Keratinocyte (primary cell): ENCODE results near the gene GNPTAB. TPM values are rescaled to one million over a fixed set of nuclear protein-coding genes. Genes with fewer than 3 reads are reported as not detected.

ENCODE experiments used
- DNase-seq: peaks from one replicate; pipeline ENCODE4 v3.0.0-alpha.2; 2011; ENCODE audit warnings: low read depth, missing footprints, low spot score
- FAIRE-seq: peaks from 2 replicates; lab custom pipeline; 2011; peaks lifted over from hg19 to GRCh38; lab: Jason Lieb, UNC
- H2AFZ ChIP-seq: 2 replicates; pipeline ENCODE4 v1.6.0; 2012; ENCODE audit warnings: low read length, control low read depth, inconsistent platforms; ENCODE audit not compliant: control insufficient read depth
- H3K27ac ChIP-seq: 2 replicates; pipeline ENCODE4 v1.5.1; 2011; ENCODE audit warnings: low read length; ENCODE audit not compliant: control insufficient read depth, insufficient read depth
- H3K27me3 ChIP-seq: 3 replicates; pipeline ENCODE4 v1.6.0; 2011; ENCODE audit warnings: low read length; ENCODE audit not compliant: control insufficient read depth, insufficient read depth; ENCODE audit errors: extremely low read depth
- H3K36me3 ChIP-seq, 2 experiments: 2 replicates in 1 of 2; 3 replicates in 1 of 2; pipeline ENCODE4 v1.5.1; 2011; ENCODE audit warnings: low read length in 2 of 2, mild to moderate bottlenecking in 1 of 2; ENCODE audit not compliant: control insufficient read depth in 2 of 2, insufficient read depth in 2 of 2; ENCODE audit errors: extremely low read depth in 1 of 2
- H3K4me1 ChIP-seq: 3 replicates; pipeline ENCODE4 v1.5.1; 2011; ENCODE audit warnings: low read length; ENCODE audit not compliant: control insufficient read depth, insufficient read depth; ENCODE audit errors: extremely low read depth
- H3K4me2 ChIP-seq: 3 replicates; pipeline ENCODE4 v1.6.0; 2011; ENCODE audit warnings: low read depth, low read length; ENCODE audit not compliant: control insufficient read depth, insufficient read depth; ENCODE audit errors: extremely low read depth
- H3K4me3 ChIP-seq, 3 experiments: fragments of 200-600 bp in 1 of 3; sonication (generic) in 1 of 3; 2 replicates in 2 of 3; 3 replicates in 1 of 3; pipeline ENCODE4 v1.5.1; 2011 to 2016; ENCODE audit warnings: low read length in 3 of 3, mild to moderate bottlenecking in 3 of 3, control low read depth in 2 of 3, inconsistent platforms in 1 of 3, low read depth in 1 of 3, mixed read lengths in 1 of 3, mixed run types in 1 of 3, moderate library complexity in 1 of 3; ENCODE audit not compliant: control insufficient read depth in 2 of 3, insufficient read depth in 2 of 3; ENCODE audit errors: extremely low read depth in 1 of 3
- H3K79me2 ChIP-seq: 2 replicates; pipeline ENCODE4 v1.6.0; 2012; ENCODE audit warnings: low read length; ENCODE audit not compliant: control insufficient read depth, insufficient read depth
- H3K9ac ChIP-seq: 3 replicates; pipeline ENCODE4 v1.6.0; 2011; ENCODE audit warnings: low read length; ENCODE audit not compliant: control insufficient read depth, insufficient read depth; ENCODE audit errors: extremely low read depth
- H3K9me1 ChIP-seq: 3 replicates; pipeline ENCODE4 v1.6.0; 2011; ENCODE audit warnings: low read length; ENCODE audit not compliant: control insufficient read depth, insufficient read depth; ENCODE audit errors: extremely low read depth
- H3K9me3 ChIP-seq: 2 replicates; pipeline ENCODE4 v1.5.1; 2012; ENCODE audit warnings: low read depth, low read length; ENCODE audit not compliant: control insufficient read depth
- H4K20me1 ChIP-seq: 3 replicates; pipeline ENCODE4 v1.6.0; 2011; ENCODE audit warnings: low read length; ENCODE audit not compliant: control insufficient read depth, insufficient read depth; ENCODE audit errors: extremely low read depth
- EZH2 ChIP-seq: IDR thresholded peaks from one replicate; pipeline ENCODE4 v1.6.1; 2012; ENCODE audit warnings: inconsistent platforms, mild to moderate bottlenecking, low read length, moderate library complexity
- dilution Hi-C: fragments of 300-500 bp; cut with MboI; formaldehyde crosslinking; loops from one replicate; pipeline ENCODE4 v1.7.0; 2020; ENCODE audit warnings: low sequenced_read_pairs; ENCODE audit not compliant: extremely low pct_ligation_motif_present
- polyA plus RNA-seq, 5 experiments: library from polyadenylated mRNA; depleted of rRNA in 3 of 5; stranded (reverse) in 3 of 5; stranded (forward) in 1 of 5; unstranded in 1 of 5; fragments of >200 nt; gene quantifications; 1 replicate in 1 of 5; 2 replicates in 3 of 5; 3 replicates in 1 of 5; pipeline versions ENCODE4 v1.2.1 to v1.2.3, GENCODE V29; 2011 to 2012; ENCODE audit warnings: missing spikeins in 2 of 5, low read depth in 1 of 5, low replicate concordance in 1 of 5
- TF ChIP-seq, protein P1 (sequence below), 3 experiments: IDR thresholded peaks in 1 of 3; conservative IDR thresholded peaks in 1 of 3; optimal IDR thresholded peaks in 1 of 3; 2 replicates in 2 of 3; 3 replicates in 1 of 3; pipeline versions ENCODE3 to v1.5.1; 2011; ENCODE audit warnings: low read length in 3 of 3, mild to moderate bottlenecking in 3 of 3, moderate library complexity in 2 of 3, control low read depth in 1 of 3, inconsistent platforms in 1 of 3; ENCODE audit not compliant: insufficient read depth in 2 of 3; ENCODE audit errors: extremely low read depth in 1 of 3

GNPTAB gene
- polyA plus RNA-seq, 1 donor (not counting 4 experiments of a cell fraction or from before 2014, with no cell fraction given) = 35.7 TPM

- Histone ChIP-seq H3K27me3 (no peaks in the 10 kb centered on the region), H3K9me1 (no peaks in the 10 kb centered on the region), H2AFZ (no peak overlapping the region), H3K9ac (no peak overlapping the region), H3K4me1 (no peaks in the 10 kb centered on the region), H3K9me3 (no peaks in the 10 kb centered on the region), H3K4me3 (no peak overlapping the region), H3K36me3 (no peaks in the 10 kb centered on the region), H3K27ac (no peak overlapping the region), H3K4me2 (no peak overlapping the region), H3K79me2 (no peaks in the 10 kb centered on the region), H4K20me1 (no peaks in the 10 kb centered on the region)
- FAIRE-seq (no peak), DNase-seq (no peak)
- TF ChIP-seq, protein P1, sequence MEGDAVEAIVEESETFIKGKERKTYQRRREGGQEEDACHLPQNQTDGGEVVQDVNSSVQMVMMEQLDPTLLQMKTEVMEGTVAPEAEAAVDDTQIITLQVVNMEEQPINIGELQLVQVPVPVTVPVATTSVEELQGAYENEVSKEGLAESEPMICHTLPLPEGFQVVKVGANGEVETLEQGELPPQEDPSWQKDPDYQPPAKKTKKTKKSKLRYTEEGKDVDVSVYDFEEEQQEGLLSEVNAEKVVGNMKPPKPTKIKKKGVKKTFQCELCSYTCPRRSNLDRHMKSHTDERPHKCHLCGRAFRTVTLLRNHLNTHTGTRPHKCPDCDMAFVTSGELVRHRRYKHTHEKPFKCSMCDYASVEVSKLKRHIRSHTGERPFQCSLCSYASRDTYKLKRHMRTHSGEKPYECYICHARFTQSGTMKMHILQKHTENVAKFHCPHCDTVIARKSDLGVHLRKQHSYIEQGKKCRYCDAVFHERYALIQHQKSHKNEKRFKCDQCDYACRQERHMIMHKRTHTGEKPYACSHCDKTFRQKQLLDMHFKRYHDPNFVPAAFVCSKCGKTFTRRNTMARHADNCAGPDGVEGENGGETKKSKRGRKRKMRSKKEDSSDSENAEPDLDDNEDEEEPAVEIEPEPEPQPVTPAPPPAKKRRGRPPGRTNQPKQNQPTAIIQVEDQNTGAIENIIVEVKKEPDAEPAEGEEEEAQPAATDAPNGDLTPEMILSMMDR (optimal IDR thresholded peaks at IDR 0.05 in 1 of 3, IDR thresholded peaks at IDR 0.05 in 1 of 3, conservative IDR thresholded peaks at IDR 0.05 in 1 of 3; ENCODE audit: extremely low read depth in 1 of 3, insufficient read depth in 2 of 3, low read length in 3 of 3) = no peak
- TF ChIP-seq EZH2 = no peak
- dilution Hi-C loops = no loop called here
Measured at GRCh38 chr12:101720118-101720517, 110.6 kb downstream of the GNPTAB start.

DNA sequence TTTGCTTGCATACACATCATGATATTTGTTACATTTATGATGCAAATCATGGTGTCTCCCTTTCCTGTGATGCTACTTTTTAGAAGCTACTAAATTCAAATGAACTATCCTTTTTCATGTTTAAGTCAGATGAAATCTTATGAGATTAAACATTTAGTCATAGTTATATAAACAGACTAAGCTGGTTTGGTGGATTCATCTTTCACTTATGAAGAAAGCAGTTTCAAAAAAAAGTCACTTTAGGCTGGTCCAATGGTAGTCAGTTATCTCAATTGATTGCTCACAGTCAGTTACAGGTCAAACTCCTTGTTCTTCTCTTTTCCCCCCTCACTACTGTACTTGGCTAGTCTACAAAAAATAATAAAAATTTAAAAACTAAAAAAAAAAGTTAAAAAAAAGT is 111.2 kb downstream of the GNPTAB start:
- dilution Hi-C loops = no loop called here
- no peaks in the 10 kb centered on the region for H3K27me3 ChIP-seq
- TF ChIP-seq, protein P1 (optimal IDR thresholded peaks at IDR 0.05 in 1 of 3, IDR thresholded peaks at IDR 0.05 in 1 of 3, conservative IDR thresholded peaks at IDR 0.05 in 1 of 3; ENCODE audit: extremely low read depth in 1 of 3, insufficient read depth in 2 of 3, low read length in 3 of 3) = no peak
- TF ChIP-seq EZH2 = no peak
- H3K27ac ChIP-seq = no peak overlapping the region
- FAIRE-seq (no peak), DNase-seq (no peak)
- no peaks in the 10 kb centered on the region for H3K9me1 ChIP-seq
- H2AFZ ChIP-seq = no peak overlapping the region
- no peak overlapping the region for H3K9ac ChIP-seq
- no peaks in the 10 kb centered on the region for H4K20me1 ChIP-seq
- H3K9me3 ChIP-seq = no peaks in the 10 kb centered on the region
- H3K4me2 ChIP-seq = no peak overlapping the region
- no peaks in the 10 kb centered on the region for H3K79me2 ChIP-seq
- no peaks in the 10 kb centered on the region for H3K36me3 ChIP-seq
- H3K4me1 ChIP-seq = no peaks in the 10 kb centered on the region
- H3K4me3 ChIP-seq = no peak overlapping the region
